HG03196 (cell line): ENCODE data around the gene MTG2.

Experiments used
- ATAC-seq: cut with Tn5 transposase; IDR thresholded peaks from one replicate; pipeline ENCODE4 v1.9.1; 2021; ENCODE audit not compliant: unreplicated experiment

Gene MTG2

DNA sequence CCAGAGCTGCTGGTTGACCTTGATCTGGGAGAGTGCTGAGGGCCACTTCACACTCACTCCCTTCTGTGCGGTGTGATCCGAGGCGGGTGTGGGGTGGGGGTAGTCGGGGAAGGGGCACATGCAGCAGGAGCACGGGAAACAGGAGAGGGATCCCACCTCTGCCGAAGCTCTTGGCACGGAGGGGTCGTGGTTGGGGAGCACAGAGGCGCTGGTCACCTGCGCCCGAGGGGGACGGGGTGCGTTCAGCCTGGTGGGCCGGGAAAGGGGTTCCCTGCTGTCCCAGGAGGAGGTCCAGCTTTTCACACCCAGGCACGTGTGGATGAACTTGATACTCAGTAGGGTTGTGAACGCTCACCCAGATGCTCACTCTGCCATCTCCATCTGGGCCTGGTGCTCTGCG is 22.0 kb upstream of the MTG2 start:
- ATAC-seq, result no peak

DNA sequence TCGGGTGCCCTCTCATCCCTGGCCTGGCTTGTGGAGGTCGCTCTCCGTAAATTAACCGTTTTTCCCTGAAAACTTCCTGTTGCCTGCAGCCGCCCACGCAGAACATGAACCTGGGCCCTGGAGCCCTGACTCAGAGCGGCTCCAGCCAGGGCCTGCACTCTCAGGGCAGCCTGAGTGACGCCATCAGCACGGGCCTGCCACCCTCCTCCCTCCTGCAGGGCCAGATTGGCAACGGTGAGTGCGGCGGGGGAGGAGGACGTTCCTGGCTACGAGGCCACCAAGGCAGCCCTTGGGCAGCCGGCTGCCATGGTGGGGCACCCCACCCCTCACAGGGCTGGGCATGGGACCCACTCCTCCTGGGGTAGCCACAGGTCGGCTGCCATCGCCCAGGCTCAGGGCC is 21.5 kb upstream of the MTG2 start:
- no peak for ATAC-seq

DNA sequence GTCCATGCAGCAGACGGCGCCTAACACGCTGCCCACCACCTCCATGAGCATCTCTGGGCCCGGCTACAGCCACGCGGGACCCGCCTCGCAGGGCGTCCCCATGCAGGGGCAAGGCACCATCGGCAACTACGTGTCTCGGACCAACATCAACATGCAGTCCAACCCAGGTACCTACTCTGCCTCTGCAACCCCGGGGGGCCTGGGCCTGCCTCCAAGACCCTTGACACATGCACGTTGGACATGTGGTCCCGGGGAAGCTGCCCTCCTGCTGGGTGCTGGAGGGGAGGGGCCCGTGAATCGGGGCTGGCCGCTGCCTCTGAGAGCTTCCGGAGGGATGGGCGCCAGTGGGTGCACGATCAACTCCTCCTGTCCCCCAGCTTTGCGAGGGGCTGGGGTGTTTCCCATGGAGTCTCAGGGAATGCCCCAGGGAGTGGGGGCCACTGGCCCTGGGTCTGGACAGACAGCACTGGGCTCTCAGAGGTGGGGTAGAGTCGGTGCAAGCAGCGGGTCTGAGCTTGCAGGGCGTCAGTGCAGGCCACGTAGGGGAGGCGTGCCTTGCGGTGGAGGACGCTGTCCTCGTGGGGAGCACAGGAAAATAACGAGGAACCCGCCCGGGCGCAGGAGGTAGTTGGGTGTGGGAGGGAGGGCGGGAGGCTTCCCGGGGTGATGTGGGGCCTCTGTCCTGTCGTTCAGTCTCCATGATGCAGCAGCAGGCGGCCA is 19.9 kb upstream of the MTG2 start:
- no peak for ATAC-seq

DNA sequence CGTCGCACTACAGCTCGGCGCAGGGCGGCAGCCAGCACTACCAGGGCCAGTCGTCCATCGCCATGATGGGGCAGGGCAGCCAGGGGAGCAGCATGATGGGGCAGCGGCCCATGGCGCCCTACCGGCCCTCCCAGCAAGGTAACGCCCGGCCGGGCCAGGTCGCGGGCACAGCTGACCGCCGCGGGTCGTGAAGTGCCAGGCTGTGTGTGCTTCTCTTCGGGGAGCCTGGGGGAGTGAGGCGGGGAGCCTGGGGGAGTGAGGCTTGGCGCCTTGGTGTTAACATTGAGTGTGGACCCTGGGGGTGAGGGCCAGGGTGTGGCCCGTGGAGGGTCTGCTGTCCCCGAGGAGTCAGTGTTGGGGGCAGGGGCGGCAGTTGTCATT is 19.4 kb upstream of the MTG2 start:
- ATAC-seq, result no peak

DNA sequence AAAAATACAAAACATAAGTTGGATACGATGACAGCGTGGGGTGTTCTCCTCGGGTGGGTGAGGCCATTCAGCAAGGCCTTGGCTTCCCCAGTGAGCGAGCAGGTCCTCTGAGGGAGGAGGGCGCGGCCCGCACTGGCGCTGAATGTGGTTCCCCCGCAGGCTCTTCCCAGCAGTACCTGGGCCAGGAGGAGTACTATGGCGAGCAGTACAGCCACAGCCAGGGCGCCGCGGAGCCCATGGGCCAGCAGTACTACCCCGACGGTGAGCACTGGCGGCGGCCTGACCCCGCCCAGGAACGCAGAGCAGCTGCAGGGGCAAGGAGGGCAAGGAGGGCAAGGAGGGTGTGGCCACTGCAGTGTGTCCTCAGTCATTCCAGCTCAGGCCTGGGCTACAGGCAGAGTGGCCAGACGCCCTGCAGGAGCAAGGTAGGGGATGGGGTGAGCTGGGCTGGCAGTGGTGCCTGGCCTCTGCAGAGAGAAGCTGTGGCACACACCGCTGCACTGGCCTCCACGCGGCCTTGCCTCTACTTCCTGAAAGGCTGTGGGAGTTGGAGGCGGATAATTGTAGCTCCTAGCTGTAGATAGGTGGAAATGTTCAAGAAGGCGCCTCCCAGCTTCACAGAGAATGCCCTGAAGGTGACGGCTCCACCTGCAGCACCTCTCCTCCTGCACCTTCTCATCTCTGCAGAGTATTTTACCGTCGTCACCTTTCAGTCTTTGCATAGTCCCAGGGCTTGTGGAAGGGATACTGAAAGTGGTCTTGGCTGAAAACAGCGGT is 18.7 kb upstream of the MTG2 start:
- no peak for ATAC-seq

DNA sequence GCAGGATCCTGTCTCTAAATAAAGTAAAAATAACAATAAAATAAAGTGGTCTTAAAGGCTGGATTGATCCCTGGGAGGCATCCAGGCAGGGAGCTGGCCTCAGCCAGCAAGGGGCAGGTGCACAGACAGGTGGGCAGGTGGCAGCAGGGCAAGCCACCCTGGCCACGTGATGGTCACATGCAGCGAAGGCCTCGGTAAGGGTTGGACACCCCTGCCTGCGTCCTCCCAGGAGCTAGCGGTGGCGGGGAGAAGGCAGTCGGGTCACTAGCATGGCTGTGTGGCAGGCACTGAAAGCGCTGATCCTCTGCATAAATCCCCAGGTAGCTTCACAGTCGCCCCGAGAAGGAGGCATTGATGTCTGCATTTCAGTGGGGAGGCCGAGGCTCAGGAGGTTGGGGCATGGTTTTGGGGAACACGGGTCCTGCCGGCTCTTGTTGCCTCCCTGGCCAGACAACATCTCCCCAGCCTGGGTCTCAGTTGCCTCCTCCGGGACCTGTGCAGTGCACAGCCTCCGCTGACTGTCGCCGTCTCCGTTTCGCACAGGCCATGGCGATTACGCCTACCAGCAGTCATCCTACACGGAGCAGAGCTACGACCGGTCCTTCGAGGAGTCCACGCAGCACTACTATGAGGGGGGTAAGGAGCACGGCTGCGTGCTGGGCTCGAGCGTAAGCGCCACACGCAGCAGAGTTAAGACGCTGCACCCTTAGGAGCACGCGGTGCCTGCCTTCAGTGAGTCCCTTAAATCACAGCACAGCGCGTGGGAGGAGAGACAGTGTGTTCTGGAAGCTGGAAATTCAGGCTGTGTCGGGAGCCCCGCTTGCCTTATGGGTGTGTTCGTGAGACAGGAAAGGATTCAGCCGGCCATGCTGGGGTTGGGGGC is 17.7 kb upstream of the MTG2 start:
- no peak for ATAC-seq

DNA sequence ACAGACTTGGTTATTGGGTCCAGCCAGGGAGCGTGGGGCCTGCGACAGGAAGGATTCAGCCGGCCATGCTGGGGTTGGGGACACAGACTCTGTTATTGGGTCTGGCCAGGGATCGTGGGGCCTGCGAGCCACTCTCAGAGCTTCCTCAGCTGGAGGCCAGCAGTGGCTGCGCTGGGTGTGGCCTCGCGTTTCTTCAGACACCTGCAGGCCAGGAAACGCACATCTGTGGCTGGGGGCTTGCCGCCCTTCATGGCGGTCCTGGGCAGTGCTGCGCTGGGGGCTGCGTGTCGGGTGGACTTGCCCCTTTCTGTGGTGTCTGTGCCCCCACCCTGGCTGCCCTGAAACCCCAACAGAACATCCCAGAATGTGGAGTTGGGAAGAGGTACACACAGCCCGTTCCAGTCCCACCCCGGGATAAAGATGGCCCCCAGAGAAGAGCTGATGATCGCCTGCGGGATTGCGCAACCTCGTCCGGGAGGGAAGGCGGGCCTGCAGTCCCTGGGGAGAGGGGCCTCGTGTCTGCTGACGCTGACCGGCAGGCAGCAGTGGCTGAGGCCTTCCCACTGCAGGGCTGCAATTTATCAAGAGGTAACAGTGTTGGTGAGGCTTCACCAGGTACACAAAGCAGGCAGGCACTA is 16.9 kb upstream of the MTG2 start:
- ATAC-seq, result no peak

DNA sequence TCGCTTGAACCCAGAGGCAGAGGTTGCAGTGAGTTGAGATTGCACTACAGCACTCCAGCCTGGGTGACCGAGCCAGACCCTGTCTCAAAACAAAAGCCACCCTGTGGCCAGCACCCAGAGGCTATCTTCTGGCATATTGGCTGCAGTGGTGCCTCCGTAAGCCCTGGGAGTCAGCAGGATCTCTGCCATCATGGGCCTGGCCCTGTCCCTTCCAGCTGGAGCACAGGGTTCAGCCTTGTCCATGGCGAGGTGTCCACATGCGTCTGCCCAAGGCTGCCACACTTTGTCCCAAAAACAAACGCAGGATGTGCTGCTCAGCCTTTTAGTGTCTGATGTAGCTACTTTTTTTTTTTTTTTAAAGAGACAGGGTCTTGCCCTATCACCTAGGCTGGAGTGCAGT is 15.4 kb upstream of the MTG2 start:
- ATAC-seq, result no peak

DNA sequence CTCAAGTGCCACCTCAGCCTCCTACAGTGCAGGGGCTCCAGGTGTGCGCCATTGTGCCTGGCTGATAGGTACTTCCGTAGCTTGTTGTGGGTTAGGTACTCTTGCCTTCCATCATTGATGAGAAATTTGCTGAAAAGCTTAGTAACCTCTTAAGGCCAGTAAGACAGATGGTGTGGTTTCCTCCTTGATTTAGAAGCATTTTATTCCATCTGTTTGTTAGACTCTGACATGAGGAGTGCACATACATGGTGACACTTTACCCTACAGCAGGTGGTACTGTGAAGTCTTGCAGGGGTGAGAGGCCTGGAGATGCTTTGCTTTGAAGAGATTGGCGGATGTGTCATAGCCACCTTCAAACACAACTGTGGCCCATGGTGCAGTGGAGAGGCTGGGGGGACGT is 14.8 kb upstream of the MTG2 start:
- ATAC-seq, result no peak

DNA sequence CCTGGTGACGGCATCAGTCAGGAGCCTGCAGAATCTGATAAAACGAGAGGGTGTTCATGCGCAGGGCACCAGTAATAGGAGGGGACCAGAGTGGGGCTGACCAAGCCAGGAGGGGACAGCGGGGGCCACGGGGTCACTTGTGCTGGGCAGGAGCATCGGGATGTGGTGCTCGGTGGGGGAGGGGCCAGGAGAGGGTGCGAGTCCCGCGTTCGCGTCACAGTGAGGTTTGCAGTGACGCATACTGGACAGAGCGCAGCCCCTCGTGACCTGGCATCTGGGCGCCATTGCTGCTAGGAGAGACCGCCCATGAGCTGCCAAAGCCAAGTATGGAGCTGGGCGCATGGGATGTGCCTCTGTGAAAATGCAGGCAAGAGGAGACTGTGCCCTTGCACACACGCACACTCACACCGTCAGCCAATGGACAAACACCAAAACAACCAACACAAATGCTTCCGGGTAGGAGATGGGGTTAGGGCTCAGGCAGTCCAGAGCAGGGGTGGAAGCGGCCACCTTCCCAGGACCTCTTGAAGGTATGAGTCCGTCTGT is 13.9 kb upstream of the MTG2 start:
- no peak for ATAC-seq

DNA sequence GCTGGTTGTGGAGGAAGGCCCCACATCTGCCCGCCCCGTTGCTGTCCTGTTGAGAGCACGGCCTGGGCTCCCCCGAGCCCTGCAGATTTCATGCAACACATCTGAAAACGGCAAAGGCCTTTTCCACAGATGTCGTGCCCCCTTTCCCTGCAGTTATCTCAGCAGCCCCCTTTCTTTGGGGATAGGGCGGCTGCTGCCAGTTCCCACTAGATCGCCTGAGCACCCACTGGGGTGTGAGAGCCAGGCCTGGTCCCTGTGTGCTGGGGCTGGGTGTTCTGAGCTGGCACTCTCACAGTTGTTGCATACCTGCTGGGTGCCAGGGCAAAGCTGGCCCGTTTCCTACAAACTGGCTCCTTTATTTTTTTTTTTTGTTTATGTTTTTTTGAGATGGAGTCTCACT is 12.3 kb upstream of the MTG2 start:
- ATAC-seq, result no peak

DNA sequence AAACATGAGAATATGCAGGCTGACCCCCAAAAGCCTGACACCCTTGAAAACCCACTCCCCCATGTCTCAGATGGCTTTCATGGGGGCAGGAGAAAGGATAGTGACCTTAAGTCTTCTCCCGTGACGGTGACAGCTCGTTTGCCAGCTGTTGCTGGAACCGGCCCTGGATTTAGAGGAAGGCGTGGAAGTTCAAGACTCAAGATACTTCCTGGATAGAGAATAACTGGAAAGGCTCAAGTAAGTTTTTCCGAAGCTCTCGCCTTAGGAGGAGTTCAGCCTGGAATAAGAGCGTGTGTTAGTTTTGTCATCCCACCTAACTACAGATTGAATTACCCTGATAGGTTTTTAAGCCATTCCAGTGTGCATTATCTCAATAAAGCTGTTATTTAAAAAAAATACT is 11.6 kb upstream of the MTG2 start:
- ATAC-seq, result no peak

DNA sequence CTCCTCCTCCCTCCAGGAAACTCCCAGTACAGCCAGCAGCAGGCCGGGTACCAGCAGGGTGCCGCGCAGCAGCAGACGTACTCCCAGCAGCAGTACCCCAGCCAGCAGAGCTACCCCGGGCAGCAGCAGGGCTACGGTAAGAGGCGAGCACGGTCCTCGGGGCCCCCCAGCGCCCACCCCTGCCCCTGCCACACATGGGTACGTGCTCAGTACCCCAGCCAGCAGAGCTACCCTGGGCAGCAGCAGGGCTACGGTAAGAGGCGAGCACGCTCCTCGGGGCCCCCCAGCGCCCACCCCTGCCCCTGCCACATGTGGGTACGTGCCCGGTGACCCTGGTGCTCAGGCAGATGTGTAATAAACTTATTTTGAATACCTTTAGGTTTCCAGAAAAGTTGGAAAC is 10.2 kb upstream of the MTG2 start:
- ATAC-seq, result no peak

DNA sequence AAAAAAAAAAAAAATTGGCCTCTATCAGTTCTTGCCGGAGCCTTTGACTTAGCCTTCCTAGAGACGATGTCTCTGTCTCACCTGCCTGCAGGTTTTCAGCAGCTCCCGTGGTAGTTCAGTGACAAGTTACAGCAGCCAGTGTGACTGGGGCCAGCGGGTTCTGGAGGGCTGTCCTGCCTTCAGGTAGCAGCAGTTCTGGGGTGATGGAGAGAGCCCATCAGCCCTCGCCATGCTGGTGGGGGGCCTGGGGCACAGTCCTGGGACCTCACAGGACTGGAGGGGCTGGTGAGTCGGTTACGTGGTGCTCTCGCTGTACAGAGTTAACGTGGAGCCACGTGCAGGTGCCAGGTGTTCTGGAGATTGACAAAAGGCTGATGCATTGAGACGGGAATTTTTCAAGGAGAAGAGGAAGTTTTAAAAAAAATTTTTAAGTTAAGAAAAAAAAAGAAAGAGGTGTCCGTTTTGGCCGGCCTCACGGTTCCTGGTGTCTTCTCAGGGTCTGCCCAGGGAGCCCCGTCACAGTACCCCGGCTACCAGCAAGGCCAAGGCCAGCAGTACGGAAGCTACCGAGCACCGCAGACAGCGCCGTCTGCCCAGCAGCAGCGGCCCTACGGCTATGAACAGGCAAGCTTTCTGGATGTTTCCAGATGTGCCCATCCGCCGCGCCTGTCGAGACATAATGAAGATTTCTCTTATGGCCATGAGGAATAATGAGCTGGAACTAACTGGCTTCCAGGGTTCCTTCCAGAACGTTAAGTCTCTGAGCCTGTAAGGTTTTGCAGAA is 8.6 kb upstream of the MTG2 start:
- ATAC-seq, result no peak

DNA sequence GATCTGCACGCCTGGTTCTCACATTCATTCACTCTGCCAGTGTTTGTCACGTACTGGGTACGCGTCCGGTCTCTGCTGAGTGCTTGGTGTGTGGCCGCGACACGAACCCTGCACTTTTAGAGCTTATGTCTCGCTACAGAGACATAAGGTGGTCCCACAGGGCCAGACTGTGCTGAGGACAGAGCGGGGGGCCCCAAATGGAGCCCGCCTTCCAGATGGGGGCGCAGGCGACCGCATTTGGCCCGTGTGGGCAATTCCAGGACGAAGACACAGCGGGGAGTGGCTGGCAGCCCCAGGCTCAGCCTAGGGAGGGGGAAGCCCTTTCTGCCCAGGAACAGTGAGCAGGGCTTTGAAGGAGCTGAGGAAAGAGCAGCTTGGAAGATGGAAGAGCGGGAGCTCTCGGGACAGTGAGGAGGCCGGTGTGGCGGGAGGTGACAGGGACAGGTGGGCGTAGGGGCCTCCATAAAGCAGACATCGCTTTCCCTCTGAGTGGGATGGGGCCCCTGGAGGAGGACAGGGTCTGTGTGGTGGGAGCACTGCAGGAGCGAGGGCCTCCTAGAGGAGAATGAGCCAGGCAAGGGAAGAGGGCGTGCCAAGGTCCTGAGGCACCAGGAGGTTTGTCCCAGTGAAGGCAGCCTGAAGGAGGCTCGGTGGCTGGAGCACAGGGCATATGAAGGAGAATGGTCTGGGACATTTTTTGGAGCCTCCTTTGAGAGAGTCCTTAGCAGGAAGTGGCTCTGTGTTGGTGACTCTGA is 7.8 kb upstream of the MTG2 start:
- ATAC-seq, result no peak

DNA sequence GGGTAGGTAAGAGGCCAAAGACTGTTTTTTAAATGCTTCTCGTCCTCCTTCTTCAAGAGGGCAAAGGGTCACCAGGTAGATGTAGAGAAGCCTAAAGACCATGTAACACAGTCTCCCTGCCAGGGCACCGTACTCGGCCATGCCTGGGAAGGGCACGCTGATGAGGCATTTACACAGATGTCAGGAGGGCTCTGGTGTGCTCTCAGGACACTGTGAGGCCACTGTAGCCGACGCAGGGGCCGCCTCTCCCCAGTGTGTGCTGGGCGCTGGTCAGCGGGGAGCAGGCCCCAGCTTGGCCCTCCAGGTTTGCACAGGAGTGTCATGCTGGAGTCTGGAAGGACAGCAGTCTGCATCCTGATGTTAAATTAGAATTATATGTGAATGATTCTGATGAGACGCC is 7.1 kb upstream of the MTG2 start:
- no peak for ATAC-seq

DNA sequence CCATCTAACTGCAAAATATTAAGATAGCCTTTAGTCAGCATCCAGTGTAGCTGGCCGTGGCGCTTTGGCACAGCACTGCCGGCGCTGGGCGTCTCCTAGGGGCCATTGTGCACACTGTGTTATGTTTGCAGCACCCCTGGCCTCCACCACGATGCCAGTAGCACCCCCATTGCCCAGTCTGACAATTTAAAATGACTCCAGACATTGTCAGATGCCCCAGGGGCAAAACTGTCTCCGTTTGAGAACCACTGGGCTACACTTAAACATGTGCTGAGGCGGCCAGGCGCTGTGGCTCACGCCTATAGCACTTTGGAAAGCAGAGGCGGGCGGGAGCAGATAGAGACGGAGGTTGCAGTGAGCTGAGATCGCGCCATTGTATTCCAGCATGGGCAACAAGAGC is 6.0 kb upstream of the MTG2 start:
- no peak for ATAC-seq

DNA sequence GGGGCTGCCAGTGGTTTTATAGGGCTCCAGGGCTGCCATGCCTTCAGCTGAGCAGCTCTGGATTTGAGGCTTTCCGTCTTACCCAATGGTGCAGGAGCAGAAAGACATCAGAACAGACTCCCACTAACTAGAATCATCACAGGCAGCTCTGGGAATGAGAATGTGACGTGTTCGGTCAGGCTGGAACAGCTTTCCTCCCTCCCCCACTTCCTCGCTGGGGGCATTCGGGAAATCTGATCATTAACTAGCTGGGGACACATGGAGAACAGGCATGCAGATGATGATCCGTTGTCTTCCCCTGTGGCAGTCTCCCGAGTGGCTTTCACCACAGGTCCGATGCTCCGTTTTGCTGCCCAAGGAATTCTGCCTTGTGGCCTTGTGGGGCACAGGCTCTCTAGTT is 5.5 kb upstream of the MTG2 start:
- no peak for ATAC-seq

DNA sequence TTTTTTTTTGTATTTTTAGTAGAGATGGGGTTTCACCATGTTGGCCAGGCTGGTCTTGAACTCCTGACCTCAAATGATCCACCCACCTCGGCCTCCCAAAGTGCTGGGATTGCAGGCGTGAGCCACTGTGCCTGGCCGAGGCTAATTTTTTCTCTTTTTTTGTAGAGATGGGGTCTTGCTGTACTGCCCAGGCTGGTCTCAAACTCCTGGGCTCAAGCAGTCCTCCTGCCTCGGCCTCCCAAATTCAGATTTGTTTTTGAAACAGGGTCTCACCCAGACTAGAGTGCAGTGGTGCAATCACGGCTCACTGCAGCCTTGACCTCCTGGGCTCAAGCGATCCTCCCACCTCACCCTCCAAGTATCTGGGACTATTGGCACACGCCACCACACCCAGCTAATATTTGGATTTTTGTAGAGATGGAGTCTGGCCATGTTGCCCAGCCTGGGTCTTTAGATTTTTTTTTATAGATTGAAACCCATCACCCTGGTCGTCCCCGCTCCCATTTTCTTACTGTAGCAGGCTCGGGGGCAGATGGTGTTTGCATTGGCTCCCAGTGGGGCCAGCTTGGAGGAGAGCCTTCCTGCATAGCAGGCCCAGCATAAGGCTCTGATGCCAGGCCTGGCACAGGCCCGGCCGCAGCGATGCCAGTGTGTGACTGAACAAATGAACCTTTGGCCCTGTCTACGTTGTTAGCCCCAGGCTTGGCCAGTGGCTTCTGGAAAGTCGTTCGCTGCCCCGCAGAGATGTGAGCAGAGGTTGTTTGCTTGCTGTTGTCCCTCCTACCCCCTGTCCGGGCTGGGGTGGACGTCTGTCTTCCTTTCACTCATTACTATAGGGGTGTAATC is 4.3 kb upstream of the MTG2 start:
- no peak for ATAC-seq
